Measurements from ENCODE around the gene SNCAIP.

- no peak for TF ChIP-seq POLR2AphosphoS5 (IDR thresholded peaks at IDR 0.05; ENCODE audit: borderline replicate concordance, low read depth, low read length)
- no peak for TF ChIP-seq EZH2 (IDR thresholded peaks at IDR 0.05)
- TF ChIP-seq FOXP2 (optimal IDR thresholded peaks at IDR 0.05; ENCODE audit: control extremely low read depth, extremely low read length, insufficient read depth): no peak
Observed at GRCh38 chr5:122392824-122393223, 80.8 kb downstream of the SNCAIP start.

All from SK-N-MC (cell line).